Neural cell (in vitro differentiated cells): ENCODE measurements around the gene OR2T1.
"Not testable (repeated sequence)": the region's sequence is repeated elsewhere in the genome, so short reads cannot be mapped to it uniquely, and the experiment has no call there.

Experiments used
- CTCF ChIP-seq: fragments of 450-650 bp; IDR thresholded peaks from 2 replicates; pipeline ENCODE4 v1.5.1; 2014; ENCODE audit warnings: antibody characterized with exemption, mild to moderate bottlenecking, moderate library complexity; ENCODE audit not compliant: poor library complexity, severe bottlenecking
- EP300 ChIP-seq: fragments of 450-650 bp; conservative IDR thresholded peaks from 2 replicates; pipeline ENCODE4 v1.6.1; 2014; ENCODE audit warnings: antibody characterized with exemption, mild to moderate bottlenecking, moderate library complexity; ENCODE audit not compliant: poor library complexity, severe bottlenecking
- EZH2 ChIP-seq: fragments of 200-600, 300-800 bp; shearing (Covaris generic), sonication (generic); IDR thresholded peaks from 2 replicates; pipeline ENCODE4 v1.6.1; 2014; ENCODE audit warnings: antibody characterized with exemption, low read length, borderline replicate concordance, mild to moderate bottlenecking; ENCODE audit not compliant: insufficient read depth, poor library complexity, severe bottlenecking
- POLR2AphosphoS5 ChIP-seq: IDR thresholded peaks from 2 replicates; pipeline ENCODE4 v1.6.1; 2012
- RAD21 ChIP-seq: fragments of 450-650 bp; conservative IDR thresholded peaks from 2 replicates; pipeline ENCODE4 v1.6.1; 2014; ENCODE audit warnings: antibody characterized with exemption, mild to moderate bottlenecking, moderate library complexity
- REST ChIP-seq: IDR thresholded peaks from 2 replicates; pipeline ENCODE4 v1.6.1; 2012; ENCODE audit warnings: borderline replicate concordance
- TAF1 ChIP-seq: IDR thresholded peaks from 2 replicates; pipeline ENCODE4 v1.6.1; 2012; ENCODE audit warnings: low read depth

DNA sequence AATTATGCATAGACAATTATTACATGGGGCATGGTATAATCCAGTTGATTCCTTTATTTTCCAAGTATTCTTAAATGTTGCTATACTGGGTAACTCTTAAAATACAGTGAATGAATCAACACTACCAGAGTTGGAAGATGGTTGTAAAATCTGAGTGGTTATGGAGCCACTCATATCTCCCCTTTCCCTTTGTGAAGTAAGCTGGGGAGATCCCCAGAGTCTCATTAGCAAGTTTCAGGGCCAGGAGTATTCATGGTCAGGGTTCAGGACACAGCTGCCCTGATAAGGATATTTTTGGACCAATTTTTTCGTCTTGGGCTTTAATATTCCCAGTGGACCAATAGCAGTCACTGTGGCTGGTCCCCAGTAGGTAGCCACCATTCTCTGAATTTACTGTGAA lies 35.8 kb downstream of the OR2T1 start:
- TF ChIP-seq POLR2AphosphoS5, CTCF, EZH2, EP300, RAD21, REST, TAF1: not testable (repeated sequence)
